Measurements from ENCODE around the gene PTCH2. TPM values are rescaled to one million over a fixed set of nuclear protein-coding genes. Genes with fewer than 3 reads are reported as not detected.
A peak's percentile ranks its signal among the peaks of the same experiment; 100 is the strongest.

The PTCH2 gene
- 0.79 and 0.83 TPM in 2 replicates for total RNA-seq (2021)
- long read RNA-seq, partial matches to known transcripts, result 1 of 2 reads
- long read RNA-seq, other reads (novel, unspliced or antisense), result 1 of 2 reads

- Histone ChIP-seq H3K4me2 (ENCODE audit: insufficient read depth, insufficient read length, low read length) (peak within 1 kb of the TSS; percentile 43), H3K56ac (ENCODE audit: insufficient read length, low read depth, low read length) (no peak within 1 kb of the TSS), H3K23me2 (ENCODE audit: insufficient read length, low read depth, low read length, poor library complexity, severe bottlenecking) (peaks cover 11% of the 10 kb centered on the region), H3K79me2 (ENCODE audit: insufficient read depth, low read length) (no peaks in the 10 kb centered on the region), H4K20me1 (ENCODE audit: control insufficient read depth, insufficient read depth, insufficient read length) (no peaks in the 10 kb centered on the region), H3K14ac (ENCODE audit: insufficient read depth, low read length) (no peak within 1 kb of the TSS; the same call in 1 of the 2 replicates), H3T11ph (ENCODE audit: low read length) (no peak within 1 kb of the TSS), H4K8ac (replicated peaks; ENCODE audit: insufficient read length, low read depth, low read length) (no peak within 1 kb of the TSS), H3K4me1 (ENCODE audit: insufficient read depth, low read length) (no peaks in the 10 kb centered on the region), H2BK120ac (ENCODE audit: low read depth, low read length, poor library complexity, severe bottlenecking) (no peak within 1 kb of the TSS), H3K27me3 (ENCODE audit: insufficient read depth, low read length) (peaks cover 2% of the 10 kb centered on the region; the same call in 1 of the 2 replicates), H2AFZ (ENCODE audit: low read length) (no peak within 1 kb of the TSS), H3K9ac (ENCODE audit: extremely low read depth, insufficient read length, low read length) (no peak within 1 kb of the TSS), H3K18ac (ENCODE audit: insufficient read length, low read depth, low read length) (no peak within 1 kb of the TSS), H2BK15ac (ENCODE audit: low read depth, low read length) (no peak within 1 kb of the TSS), H3K4ac (ENCODE audit: low read depth, low read length) (no peak within 1 kb of the TSS), H2BK5ac (ENCODE audit: insufficient read length, low read length) (no peak within 1 kb of the TSS), H3K9me3 (ENCODE audit: control insufficient read depth, low read depth, low read length) (no peaks in the 10 kb centered on the region), H3K79me1 (ENCODE audit: insufficient read depth, low read depth, low read length, poor library complexity, severe bottlenecking) (no peaks in the 10 kb centered on the region), H2BK12ac (ENCODE audit: insufficient read length, low read depth, low read length) (no peak within 1 kb of the TSS), H3K23ac (ENCODE audit: insufficient read length, low read depth, low read length) (no peak within 1 kb of the TSS), H3K27ac (ENCODE audit: insufficient read length, low read depth, low read length) (no peak within 1 kb of the TSS), H4K91ac (ENCODE audit: insufficient read length, low read depth, low read length) (no peak within 1 kb of the TSS), H4K5ac (ENCODE audit: insufficient read length, low read depth, low read length) (no peak within 1 kb of the TSS), H2BK20ac (ENCODE audit: low read depth, low read length, poor library complexity, severe bottlenecking) (no peak within 1 kb of the TSS), H2AK5ac (ENCODE audit: insufficient read length, low read length) (no peak within 1 kb of the TSS)
- DNase-seq, result peak; percentile 92
- Mint-ChIP-seq H3K36me3 (ENCODE audit: insufficient read depth in 1 of 3, low read depth in 3 of 3) (no peaks in the 10 kb centered on the region), H3K9me3 (no peaks in the 10 kb centered on the region), H3K27ac (no peak within 1 kb of the TSS), H3K4me1 (peaks cover 3% of the 10 kb centered on the region in 2 experiments; a peak in 2 of 4 replicates), H3K4me3 (peak within 1 kb of the TSS; percentile 68 to 80), H3K27me3 (ENCODE audit: low read depth) (peaks cover 18% of the 10 kb centered on the region)
- no peak for TF ChIP-seq CTCF (conservative IDR thresholded peaks at IDR 0.05)
- WGBS (ENCODE audit: extremely low coverage, insufficient read length, low lambda C conversion rate), result no CpG with 5 or more reads among the region's 72 CpGs
These were observed at the start of gene PTCH2 for GRCh38 chr1:44842862-44843655. Gene PTCH2, minus strand, starts transcription at chr1:44843253. Its CDS starts 321 bp downstream, at chr1:44842932.
